Stimulated activated naive CD8-positive, alpha-beta T cell treated with anti-CD3 and anti-CD28 coated beads, Interleukin-15, Interleukin-2, amounts not matched to agents 100 ng/mL and 50 ng/mL, for 24 hours (primary cell): Measurements from ENCODE around the gene ZRANB1.

Experiments
- H3K27ac Mint-ChIP-seq: one replicate; pipeline ENCODE4 v1.8.0; 2021; ENCODE audit warnings: mild to moderate bottlenecking, mixed read lengths
- H3K27me3 Mint-ChIP-seq: one replicate; pipeline ENCODE4 v1.8.0; 2021; ENCODE audit warnings: mixed read lengths
- H3K36me3 Mint-ChIP-seq: one replicate; pipeline ENCODE4 v1.8.0; 2021; ENCODE audit warnings: low read depth, mixed read lengths
- H3K4me1 Mint-ChIP-seq: one replicate; pipeline ENCODE4 v1.8.0; 2021; ENCODE audit warnings: low read depth, mixed read lengths
- H3K4me3 Mint-ChIP-seq: one replicate; pipeline ENCODE4 v1.8.0; 2021; ENCODE audit warnings: mild to moderate bottlenecking, mixed read lengths
- H3K9me3 Mint-ChIP-seq: one replicate; pipeline ENCODE4 v1.8.0; 2021; ENCODE audit warnings: mixed read lengths

ZRANB1 gene

DNA sequence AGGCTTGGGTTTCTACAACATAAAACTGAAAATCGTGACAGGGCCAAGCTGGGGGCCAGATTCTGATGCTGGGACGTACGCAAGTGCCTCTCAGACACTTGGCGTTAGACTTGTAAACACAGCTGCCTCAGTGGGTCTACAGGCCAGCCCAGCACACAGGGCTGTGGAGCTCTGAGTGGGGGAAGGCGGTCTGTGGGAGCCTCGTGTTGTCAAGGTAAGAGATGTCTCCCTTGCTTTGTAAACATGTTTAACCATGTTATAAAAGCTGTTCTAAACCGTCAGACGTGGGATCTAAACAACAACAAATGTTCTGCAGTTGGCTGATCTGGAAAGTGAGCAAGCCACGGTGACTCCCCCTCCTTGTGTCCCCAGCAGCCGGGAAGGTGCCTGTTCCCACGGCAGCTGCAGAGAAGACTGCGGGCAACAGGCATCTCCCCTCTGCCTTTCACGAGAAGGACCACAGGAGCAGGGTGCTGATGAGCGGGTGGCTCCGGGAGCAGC lies 67.8 kb downstream of the ZRANB1 start:
- no peaks in the 10 kb centered on the region for H3K36me3 Mint-ChIP-seq
- H3K9me3 Mint-ChIP-seq = no peaks in the 10 kb centered on the region
- no peaks in the 10 kb centered on the region for H3K27me3 Mint-ChIP-seq
- H3K27ac Mint-ChIP-seq = no peak overlapping the region
- H3K4me3 Mint-ChIP-seq = no peak overlapping the region
- no peaks in the 10 kb centered on the region for H3K4me1 Mint-ChIP-seq

DNA sequence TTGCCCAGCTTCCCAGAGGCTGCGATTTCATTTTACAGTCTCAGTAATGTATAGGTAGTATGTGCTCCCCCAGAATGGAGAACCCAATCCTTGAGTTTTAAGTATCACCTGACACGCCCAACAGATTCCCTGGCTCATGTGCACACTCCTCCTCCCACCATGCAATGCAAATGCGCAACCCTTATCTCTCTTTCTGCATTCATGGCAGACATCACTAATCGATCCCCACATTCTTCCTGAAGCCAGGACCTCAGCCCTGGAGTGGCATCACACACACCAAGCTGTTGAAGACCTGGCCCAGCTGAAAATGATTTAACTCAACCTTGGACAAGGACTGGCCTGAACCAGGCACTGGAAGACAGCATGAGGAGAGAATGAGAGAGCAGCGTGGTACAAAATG lies 68.4 kb downstream of the ZRANB1 start:
- Mint-ChIP-seq H3K4me3 (no peak overlapping the region), H3K4me1 (no peaks in the 10 kb centered on the region), H3K27me3 (no peaks in the 10 kb centered on the region), H3K36me3 (no peaks in the 10 kb centered on the region), H3K9me3 (no peaks in the 10 kb centered on the region), H3K27ac (no peak overlapping the region)

DNA sequence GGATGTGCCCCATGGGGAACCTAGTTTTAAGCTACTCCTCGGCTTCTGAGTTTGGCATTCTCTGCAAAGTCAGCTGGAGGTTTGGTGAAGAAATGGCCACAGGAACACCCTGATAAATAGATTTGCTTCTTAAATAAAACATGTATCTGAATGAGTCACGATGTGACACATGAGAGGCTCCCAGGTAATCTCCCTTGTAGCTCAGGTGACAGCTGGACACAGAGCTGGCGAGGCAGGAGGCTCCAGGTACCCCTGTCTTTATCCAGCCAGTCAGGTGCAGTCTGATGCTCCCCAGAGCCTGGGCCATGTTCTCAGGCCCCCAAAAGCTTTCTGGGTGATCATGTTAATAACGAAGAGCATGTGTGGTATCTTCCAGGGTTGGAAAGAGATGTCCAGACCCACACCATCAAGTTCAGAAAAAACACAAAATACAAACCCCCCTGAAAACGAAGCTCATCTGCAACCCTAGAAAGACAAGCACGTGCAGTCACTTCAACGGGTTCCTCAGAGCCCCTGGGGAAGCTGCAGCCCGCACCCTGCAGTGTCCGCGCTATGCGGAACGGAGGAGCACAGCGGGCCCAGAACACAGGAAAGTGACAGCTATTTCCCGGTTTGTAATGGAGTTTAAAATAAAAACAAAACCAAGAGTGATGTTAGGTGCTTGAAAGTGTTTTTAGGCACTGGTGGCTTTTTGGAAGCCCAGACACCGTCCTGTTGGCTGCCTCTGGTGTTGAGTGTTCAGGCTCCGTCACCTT lies 69.4 kb downstream of the ZRANB1 start:
- no peak overlapping the region for H3K4me3 Mint-ChIP-seq
- no peaks in the 10 kb centered on the region for H3K36me3 Mint-ChIP-seq
- no peaks in the 10 kb centered on the region for H3K9me3 Mint-ChIP-seq
- no peak overlapping the region for H3K27ac Mint-ChIP-seq
- no peaks in the 10 kb centered on the region for H3K4me1 Mint-ChIP-seq
- no peaks in the 10 kb centered on the region for H3K27me3 Mint-ChIP-seq

GRCh38 chr10:125011926-125012705 lies 70.2 kb downstream of the ZRANB1 start:
- H3K4me1 Mint-ChIP-seq = no peaks in the 10 kb centered on the region
- H3K27me3 Mint-ChIP-seq = no peaks in the 10 kb centered on the region
- H3K9me3 Mint-ChIP-seq = no peaks in the 10 kb centered on the region
- no peaks in the 10 kb centered on the region for H3K36me3 Mint-ChIP-seq
- H3K27ac Mint-ChIP-seq = no peak overlapping the region
- H3K4me3 Mint-ChIP-seq = no peak overlapping the region

DNA sequence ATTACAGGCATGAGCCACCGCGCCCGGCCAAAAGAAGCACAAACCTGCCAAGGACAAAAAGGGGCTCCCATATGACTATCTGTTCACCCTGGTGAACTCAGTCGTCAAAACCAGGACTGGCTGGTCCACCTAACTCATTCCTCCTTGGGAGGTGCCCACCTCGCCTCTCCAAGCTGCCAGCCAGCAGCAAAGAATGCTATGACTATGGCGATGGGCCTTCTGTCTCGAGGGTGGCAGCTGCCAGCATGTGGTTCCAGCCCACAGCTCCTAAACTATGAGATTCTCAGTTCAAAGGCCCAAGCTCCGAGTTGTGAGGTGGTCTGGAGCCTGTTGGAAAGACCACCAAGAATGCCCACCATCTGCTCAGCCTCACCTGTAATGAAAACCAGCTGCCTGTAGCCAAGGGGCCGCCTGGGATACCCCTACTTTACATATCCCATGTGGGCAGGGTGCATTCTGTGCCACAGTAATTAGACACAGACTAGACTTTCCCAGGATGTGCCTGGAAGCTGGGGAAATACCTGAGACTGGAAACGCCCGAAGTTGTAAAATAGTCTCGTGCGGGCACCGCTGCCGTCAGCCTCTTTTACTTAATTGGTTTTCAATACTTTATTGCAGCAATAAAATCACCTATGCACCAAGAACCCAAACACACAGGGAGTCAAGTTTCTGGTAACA lies 71.1 kb downstream of the ZRANB1 start:
- Mint-ChIP-seq H3K4me1 (no peaks in the 10 kb centered on the region), H3K9me3 (no peaks in the 10 kb centered on the region), H3K27ac (no peak overlapping the region), H3K4me3 (no peak overlapping the region), H3K27me3 (no peaks in the 10 kb centered on the region), H3K36me3 (no peaks in the 10 kb centered on the region)

DNA sequence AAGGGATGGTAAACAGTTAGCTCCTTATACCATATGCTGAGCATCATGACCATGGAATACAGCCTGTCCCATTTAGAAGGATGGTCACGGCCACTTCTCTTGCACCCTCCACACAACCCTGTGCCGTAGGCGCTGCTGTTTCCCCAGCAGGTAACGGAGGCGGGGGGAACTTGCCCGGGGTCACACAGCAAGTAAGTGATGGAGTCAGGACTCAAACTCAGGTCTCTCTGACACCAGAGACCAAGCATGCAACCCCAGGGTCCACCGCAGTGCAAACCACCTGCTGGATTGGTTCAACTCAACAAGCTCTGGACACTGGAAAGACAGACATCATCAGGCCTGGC lies 71.6 kb downstream of the ZRANB1 start:
- Mint-ChIP-seq H3K4me1 (no peaks in the 10 kb centered on the region), H3K4me3 (no peak overlapping the region), H3K36me3 (no peaks in the 10 kb centered on the region), H3K9me3 (no peaks in the 10 kb centered on the region), H3K27ac (no peak overlapping the region), H3K27me3 (no peaks in the 10 kb centered on the region)

DNA sequence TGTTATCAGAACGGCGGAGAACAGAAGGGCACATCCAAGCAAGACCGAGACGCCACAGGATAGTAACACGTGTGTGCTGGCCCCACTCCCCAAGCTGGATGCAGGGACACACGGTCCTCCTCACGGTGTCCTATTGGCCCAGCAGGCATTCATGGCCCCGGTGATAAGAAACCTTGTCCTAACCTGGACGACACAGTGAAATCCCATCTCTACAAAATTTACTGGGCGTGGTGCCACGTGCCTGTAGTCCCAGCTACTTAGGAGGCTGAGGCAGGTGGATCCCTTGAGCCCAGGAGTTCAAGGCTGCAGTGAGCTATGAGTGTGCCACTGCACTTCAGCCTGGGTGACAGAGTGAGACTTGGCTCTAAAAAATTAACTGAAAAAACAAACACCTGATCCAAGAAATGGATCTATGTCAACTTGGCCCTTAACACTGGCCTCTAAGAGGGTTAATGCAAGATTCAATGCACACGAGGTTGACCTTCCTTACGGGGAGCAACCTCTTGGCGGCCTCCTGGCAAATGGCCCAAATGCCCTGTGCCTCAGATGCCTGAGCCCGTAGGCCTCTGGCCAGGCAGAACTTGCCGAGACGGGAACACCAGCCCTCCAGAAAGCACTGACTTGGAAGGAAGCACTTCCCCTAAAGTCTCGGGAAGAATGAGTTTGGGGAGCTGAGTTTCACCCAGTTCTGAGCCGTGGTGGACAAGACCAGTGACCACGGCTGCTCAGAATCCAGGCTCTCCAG lies 72.3 kb downstream of the ZRANB1 start:
- H3K27me3 Mint-ChIP-seq = no peaks in the 10 kb centered on the region
- H3K36me3 Mint-ChIP-seq = no peaks in the 10 kb centered on the region
- H3K4me3 Mint-ChIP-seq = no peak overlapping the region
- no peaks in the 10 kb centered on the region for H3K4me1 Mint-ChIP-seq
- no peak overlapping the region for H3K27ac Mint-ChIP-seq
- peaks cover under 1% of the 10 kb centered on the region for H3K9me3 Mint-ChIP-seq

DNA sequence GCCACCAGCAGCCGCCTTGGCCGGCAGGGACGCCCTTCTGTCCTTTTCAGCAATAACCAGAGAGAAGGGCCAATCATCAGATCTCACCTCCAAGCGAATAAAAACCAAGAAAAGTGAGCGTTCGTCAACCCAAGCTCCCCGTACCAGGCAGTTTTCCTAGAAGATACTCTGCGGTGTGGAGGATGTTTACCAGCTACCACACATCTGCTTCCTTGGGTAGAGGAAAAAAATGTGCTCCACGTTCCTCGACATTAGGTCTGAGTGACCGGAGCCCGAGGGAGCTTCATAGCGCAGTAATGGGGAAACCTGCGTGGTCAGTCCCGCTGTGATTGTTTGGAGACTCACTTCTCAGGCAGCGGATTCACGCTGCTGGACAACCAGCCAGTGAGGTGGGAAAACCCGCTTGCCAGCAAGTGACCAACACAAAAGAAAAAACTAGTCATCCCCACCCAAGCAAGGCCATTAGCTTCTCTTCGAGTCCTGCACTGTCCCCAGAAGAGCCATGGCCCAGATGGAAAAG lies 73.0 kb downstream of the ZRANB1 start:
- H3K4me3 Mint-ChIP-seq = no peak overlapping the region
- no peaks in the 10 kb centered on the region for H3K27me3 Mint-ChIP-seq
- H3K9me3 Mint-ChIP-seq = peaks cover 4% of the 10 kb centered on the region
- no peak overlapping the region for H3K27ac Mint-ChIP-seq
- H3K4me1 Mint-ChIP-seq = no peaks in the 10 kb centered on the region
- H3K36me3 Mint-ChIP-seq = no peaks in the 10 kb centered on the region

DNA sequence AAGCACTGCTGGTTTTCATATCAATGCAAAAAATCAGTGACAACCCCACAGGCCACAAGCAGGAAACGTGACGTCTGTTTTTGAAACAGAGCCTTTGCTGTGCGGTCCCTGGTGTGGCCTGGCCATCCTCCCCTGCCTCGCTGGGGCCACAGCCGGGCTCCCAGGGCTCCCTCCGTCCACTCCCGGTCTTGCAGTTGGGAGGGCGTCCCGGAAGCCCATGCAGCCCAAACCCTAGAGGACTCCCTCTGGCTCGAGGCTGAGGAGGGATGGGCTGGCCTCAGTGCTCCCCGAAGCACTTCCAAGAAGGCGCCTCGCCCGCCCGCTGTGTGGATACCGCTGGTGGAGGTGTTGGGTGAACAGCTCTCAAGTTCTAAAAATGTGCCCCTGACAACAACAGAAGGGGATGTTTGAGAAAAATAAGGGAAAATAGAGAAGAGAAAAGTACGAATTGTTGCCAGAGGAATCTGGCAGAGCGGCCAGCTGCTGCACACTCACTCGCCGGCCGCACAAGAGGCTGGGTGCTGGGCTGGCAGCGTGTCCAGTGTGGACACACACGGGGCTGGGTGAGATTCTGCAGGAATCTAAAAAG lies 73.5 kb downstream of the ZRANB1 start:
- Mint-ChIP-seq H3K27ac (no peak overlapping the region), H3K9me3 (peaks cover 4% of the 10 kb centered on the region), H3K27me3 (no peaks in the 10 kb centered on the region), H3K36me3 (no peaks in the 10 kb centered on the region), H3K4me3 (no peak overlapping the region), H3K4me1 (no peaks in the 10 kb centered on the region)

DNA sequence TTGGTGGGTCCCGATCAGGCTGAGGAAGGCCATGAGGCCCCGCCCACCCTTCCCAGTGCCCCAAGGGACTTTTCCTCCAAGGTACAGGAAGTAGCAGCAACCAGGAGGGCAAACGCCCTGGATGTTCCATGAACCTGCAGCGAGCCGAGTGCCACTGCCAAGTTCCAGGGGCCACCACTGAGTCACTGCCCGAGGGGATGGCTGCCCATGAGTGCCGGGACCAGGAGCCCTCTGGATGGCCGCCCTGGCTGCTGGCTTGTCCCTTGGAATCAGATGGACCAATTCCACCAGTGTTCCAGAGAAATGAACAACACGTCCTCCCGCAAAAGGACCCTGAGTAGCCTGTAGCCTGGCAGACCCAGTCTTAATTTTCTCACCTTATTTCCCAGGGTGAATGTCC lies 74.2 kb downstream of the ZRANB1 start:
- Mint-ChIP-seq H3K4me3 (no peak overlapping the region), H3K36me3 (no peaks in the 10 kb centered on the region), H3K27ac (no peak overlapping the region), H3K9me3 (peaks cover 4% of the 10 kb centered on the region), H3K27me3 (no peaks in the 10 kb centered on the region), H3K4me1 (no peaks in the 10 kb centered on the region)

GRCh38 chr10:125016611-125017202 lies 74.8 kb downstream of the ZRANB1 start:
- no peak overlapping the region for H3K27ac Mint-ChIP-seq
- H3K36me3 Mint-ChIP-seq = no peaks in the 10 kb centered on the region
- no peaks in the 10 kb centered on the region for H3K27me3 Mint-ChIP-seq
- H3K4me3 Mint-ChIP-seq = no peak overlapping the region
- peaks cover 4% of the 10 kb centered on the region for H3K9me3 Mint-ChIP-seq
- H3K4me1 Mint-ChIP-seq = no peaks in the 10 kb centered on the region

GRCh38 chr10:125017547-125018298 lies 75.8 kb downstream of the ZRANB1 start:
- H3K4me3 Mint-ChIP-seq = no peak overlapping the region

GRCh38 chr10:125018576-125019143 lies 76.7 kb downstream of the ZRANB1 start:
- Mint-ChIP-seq H3K4me3 (no peak overlapping the region), H3K4me1 (no peaks in the 10 kb centered on the region), H3K27me3 (no peaks in the 10 kb centered on the region), H3K9me3 (peaks cover 4% of the 10 kb centered on the region), H3K27ac (no peak overlapping the region), H3K36me3 (no peaks in the 10 kb centered on the region)

More at GRCh38 chr10:125017547-125018298, 75.8 kb downstream of the ZRANB1 start:
- H3K27ac Mint-ChIP-seq = no peak overlapping the region
- H3K9me3 Mint-ChIP-seq = peaks cover 4% of the 10 kb centered on the region
- no peaks in the 10 kb centered on the region for H3K27me3 Mint-ChIP-seq
- no peaks in the 10 kb centered on the region for H3K36me3 Mint-ChIP-seq
- H3K4me1 Mint-ChIP-seq = no peaks in the 10 kb centered on the region
